ENCODE results near the gene KIF26B.
"Not testable (repeated sequence)": the region's sequence is repeated elsewhere in the genome, so short reads cannot be mapped to it uniquely, and the experiment has no call there.

KIF26B gene

GRCh38 chr1:245396615-245397014, 241.8 kb downstream of the KIF26B start:
- DNase-seq = no peak

GRCh38 chr1:245397771-245398170, 243.0 kb downstream of the KIF26B start:
- DNase-seq = no peak

DNA sequence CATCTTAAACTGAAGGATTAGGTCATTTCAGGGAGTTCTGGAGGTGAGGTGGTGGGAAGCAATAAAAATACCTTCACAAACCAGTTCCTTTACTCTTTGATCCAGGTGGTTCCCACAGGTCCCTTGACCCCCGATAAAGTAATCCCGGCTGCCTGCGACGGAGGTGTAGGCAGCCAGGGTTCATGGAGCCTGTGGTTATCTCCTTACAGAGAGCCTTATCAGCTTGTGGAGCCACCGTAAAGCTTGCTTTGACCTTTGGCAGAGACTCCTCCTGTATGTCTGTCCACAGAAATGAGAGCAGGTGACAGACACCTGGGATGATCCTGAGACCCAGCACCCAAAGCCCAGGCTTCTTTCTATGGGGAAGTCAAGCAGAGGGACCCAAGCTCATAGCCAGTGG, 243.4 kb downstream of the KIF26B start:
- no peak for DNase-seq

- no peak for DNase-seq
Observed at GRCh38 chr1:245401881-245402587, 247.2 kb downstream of the KIF26B start.

DNA sequence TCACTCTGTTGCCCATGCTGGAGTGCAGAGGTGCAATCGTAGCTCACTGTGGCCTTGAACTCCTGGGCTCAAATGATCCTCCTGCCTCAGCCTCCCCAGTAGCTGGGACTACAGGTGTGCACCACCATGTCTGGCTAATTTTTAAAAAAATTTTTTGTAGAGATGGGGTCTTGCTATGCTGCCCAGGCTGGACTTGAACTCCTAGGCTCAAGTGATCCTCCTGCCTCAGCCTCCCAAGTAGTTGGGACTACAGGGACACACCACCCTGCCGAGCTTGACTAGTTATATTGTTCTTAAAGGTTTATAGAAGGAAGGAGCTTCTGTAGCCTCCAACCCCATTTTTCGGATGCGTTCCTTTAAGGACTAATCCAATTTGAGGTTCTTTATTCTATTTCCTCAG, 248.2 kb downstream of the KIF26B start:
- not testable (repeated sequence) for DNase-seq

DNA sequence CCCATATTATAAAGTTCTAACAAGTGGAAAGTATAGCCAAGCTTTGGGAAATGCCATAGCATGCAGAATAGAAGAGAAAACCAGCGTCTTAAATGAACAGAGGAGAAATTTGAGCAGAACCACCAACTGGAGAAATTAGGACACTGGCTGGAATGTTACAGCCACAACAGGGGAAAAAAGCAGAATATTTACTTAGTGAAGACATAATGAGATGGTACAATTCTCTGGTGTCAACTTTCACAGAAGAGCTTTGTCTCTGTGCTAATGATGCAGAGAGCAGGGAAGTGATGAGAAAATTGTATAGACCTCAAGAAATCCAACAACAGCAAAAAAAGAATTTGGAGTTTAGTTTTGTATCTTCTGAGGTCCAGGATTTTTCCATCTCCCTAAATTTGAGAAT, 249.7 kb downstream of the KIF26B start:
- DNase-seq = no peak

GRCh38 chr1:245404952-245405351, 250.2 kb downstream of the KIF26B start:
- DNase-seq = no peak

DNA sequence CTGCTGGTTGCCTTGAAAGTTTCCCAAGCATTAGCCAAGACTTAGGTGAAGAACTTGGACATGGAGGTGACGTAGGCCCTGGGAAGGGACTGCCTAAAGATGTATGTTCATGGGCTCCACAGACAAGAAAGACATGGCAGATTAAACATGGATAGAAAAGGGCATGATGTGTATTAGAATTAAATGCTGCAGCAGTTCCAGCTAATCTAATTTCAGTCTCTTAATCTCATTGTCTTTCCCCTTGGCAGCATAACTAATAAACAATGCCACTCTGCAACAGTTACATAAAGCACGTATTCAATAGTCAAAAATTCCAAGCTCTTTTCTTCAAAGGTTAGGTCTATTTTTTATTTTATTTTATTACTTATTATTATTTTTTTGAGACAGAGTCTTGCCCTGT, 251.6 kb downstream of the KIF26B start:
- no peak for DNase-seq

DNA sequence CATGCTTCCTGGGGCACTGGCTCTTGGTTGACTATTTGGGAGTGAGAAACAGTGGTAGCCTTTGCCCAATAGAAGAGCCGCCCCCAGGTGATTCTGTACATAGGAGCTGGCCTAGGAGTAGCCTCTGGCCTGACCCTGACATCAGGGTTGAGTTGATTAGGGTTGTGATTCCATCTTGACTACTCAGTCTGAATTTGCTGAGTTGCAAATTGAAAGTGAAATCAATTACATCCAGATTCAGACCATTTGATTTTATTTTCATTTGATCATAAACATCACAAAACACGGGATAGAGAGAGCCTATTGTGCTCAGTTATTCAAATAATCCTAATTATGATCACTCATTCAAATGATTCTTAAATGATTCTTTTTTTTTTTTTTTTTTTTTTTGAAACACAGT, 253.2 kb downstream of the KIF26B start:
- DNase-seq = no peak

- no peak for DNase-seq
Observed at GRCh38 chr1:245409341-245410195, 254.8 kb downstream of the KIF26B start.

DNA sequence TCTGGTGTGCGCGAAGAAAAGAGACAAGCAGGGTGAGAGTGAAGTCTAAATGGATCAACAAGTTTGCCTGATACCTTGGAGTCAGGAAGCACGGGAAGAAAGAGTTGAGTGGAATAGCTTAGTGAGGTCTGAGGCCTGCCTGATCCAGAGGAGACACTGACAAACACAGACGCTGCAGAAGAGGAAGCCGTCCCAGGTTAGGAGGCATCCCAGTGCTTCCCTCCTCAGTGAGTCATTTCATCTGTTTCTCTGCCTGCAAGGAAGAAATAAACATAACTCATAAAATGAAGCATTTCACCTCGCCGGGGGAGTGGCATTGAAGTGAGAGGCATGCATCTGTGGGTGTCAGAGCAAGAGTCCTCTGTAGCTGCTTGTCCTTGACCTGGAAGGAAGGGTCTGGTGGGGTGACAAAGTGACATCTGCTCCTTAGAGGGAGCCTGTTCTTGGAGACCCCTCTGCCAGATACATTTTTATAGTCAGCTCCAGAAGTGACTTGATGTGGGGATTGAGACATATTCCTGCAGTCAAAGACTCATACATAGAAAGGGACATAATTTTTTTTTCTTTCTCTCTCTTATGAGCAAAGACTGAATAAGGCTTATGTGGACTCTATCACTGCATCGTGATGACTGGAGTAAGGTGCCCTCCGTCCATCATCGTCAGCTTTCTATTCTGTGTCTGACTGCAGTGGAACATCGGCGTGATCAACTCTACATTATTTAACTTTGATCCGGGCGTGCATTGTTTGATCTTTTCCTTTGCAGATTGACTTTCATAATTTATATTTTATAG, 256.7 kb downstream of the KIF26B start:
- DNase-seq = no peak

DNA sequence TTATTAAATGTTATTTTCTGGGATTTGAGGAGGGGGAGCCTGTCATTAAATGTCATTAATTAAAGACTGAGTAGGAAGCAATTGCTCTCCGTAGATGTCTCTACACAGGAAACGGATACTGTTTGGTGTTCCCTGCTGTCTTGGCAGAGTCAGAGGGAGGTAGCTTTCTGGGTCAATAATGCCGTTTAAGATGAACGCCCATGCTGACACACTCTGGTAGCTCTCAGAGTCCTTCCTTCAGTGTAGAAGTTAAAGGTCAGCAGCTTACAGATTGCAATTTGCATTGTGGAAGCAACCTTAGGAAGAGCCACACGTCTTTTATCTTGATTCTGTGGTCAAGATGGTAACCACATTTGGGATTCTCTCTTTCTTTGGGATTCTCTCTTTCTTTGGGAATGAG, 257.5 kb downstream of the KIF26B start:
- DNase-seq = no peak

- DNase-seq = no peak
Observed at GRCh38 chr1:245416781-245417180, 262.0 kb downstream of the KIF26B start.

DNA sequence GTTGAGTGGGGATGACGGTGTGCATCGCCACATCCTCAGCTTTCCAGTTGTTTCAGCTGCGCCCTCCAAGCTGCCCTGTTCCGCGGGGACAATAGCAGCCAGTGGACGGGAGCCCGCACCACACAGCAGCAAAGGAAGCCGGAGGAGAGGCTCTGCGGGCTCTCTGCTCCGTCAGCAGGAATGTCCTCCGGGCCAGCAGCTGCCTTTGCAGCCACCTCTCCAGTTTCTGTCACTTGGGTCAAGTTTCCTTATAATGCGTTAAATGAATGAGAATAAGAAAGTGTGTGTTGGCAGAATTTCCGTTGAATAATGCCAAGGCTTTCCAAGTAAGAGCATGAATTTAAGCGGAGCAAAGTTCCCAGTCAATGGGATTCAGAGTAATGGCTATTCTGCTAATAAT, 263.3 kb downstream of the KIF26B start:
- DNase-seq = no peak

- no peak for DNase-seq
Observed at GRCh38 chr1:245419461-245419978, 264.7 kb downstream of the KIF26B start.

DNA sequence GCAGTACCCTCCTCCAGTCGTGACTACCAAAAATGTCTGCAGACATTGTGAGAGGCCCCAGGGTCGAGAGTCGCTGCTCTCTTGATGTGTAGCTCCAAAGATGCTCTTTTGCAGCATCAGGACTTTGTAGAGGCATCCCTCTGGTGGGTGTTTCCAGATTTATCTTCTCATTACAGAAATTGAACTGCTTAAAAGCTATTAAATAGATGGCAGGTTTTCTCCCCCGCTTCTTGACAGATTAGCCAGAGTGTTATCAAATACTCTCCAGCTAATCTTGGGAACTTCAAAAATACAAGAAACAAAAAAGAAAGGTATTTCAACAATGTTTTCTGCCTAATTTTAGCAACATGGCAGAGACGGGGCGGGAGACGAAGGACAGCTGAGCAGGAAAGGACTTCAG, 265.2 kb downstream of the KIF26B start:
- DNase-seq = no peak

DNA sequence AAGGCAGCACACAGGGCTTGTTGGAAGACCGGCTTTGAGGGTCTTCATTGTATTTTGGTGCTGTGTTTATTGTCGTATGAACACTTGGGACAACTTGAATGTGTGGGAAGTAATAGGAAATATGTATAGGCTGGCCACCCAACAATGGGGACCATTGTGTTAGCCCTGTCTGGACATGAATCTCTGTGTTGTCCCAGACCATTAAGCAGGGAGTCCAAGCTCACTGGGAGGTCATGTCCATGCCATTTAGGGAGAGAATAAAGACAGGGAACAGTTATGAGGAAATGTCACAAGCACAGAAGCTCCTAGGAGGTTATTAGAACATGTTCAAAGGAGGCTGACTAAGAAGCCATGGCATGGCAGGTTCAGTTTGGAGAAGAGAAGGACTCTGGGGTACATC, 266.1 kb downstream of the KIF26B start:
- no peak for DNase-seq

- no peak for DNase-seq
Observed at GRCh38 chr1:245428681-245429080, 273.9 kb downstream of the KIF26B start.

- DNase-seq = no peak
Observed at GRCh38 chr1:245431706-245432105, 276.9 kb downstream of the KIF26B start.

DNA sequence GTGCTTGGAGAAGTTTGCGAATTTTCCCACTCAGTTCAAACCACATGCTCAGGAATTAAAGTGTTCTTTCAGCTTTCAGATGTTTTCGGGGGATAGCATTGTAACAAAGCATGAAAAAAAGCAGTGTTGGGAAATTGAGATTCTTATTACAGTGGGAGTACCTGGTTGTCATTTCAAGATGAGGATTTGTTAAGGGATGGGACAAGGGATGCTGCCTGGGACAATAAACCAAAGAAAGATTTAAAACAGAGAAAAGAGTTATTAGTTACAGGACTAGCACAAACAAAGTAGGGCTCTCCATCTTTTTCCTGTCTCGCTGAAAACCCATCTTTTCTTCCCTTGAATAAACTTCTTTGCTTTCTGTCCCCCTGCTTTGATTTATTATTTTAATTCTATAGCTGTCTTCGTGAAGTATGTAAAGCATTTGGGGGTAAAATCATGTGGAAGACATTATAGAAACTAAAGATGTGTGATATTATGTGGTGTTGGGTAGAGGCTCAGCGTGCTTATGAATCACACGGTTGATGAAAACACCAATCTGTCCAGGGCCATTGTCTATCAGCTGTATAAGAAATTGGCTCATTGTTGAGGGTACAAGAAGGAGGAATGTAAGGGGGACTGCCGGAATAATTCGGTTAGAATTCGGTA, 277.6 kb downstream of the KIF26B start:
- DNase-seq = no peak

DNA sequence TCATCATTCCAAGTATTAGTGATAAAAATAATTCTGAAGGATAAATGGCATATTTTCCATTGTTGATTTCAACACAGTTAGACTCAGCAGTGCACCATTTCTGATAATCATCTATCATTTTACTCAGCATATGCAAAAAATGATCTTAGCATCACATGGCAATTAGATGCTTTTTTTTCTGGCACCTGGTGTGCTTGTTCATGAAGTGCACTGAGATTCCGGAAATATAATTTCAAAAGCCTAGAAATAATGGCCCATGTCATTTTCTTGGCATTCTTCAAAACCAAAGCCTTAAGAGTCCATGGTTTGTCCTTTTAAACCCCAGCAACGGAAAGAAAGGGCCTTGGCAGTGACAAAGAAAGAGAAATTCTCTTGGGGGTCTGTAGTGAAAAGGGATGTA, 278.8 kb downstream of the KIF26B start:
- DNase-seq = no peak

DNA sequence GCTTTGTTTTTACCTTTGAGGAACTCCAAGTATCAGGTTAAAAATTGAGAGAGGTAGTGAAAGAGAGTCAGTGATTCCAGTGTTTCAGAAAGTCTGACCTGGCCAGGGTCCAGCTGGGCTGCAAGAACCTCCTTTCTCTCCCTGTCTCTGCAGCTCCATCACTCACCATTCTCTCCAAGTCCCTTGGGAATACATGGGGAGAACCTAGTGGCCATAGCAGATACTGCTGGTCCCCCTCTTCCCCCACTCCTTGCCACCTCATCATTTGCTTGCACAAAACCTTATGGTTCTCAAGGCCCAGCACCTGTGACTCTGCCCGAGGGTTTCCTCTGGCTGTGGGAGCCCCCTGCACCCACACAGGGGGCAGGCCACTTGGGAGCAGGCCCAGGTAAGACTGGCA, 279.5 kb downstream of the KIF26B start:
- DNase-seq = no peak

DNA sequence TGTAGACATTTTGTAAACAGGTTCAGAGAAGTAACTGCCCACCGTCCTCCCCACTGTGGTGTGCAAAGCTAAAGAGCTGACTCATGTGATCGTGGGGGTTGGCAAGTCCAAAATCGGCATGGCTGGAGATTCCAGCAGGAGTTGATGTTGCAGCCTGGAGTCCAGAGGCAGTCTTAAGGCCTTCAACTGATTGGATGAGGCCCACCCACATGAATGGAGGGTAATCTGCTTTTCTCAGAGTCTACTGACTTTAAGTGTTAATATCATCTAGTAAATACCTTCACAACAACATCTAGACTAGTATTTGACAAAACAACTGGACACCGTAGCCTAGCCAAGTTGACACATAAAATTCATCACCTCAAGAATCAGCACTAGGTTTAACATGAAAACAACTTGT, 281.6 kb downstream of the KIF26B start:
- no peak for DNase-seq
